Measurements from ENCODE around the gene DGKE.
A peak's percentile ranks its signal among the peaks of the same experiment; 100 is the strongest.

Gene DGKE

DNA sequence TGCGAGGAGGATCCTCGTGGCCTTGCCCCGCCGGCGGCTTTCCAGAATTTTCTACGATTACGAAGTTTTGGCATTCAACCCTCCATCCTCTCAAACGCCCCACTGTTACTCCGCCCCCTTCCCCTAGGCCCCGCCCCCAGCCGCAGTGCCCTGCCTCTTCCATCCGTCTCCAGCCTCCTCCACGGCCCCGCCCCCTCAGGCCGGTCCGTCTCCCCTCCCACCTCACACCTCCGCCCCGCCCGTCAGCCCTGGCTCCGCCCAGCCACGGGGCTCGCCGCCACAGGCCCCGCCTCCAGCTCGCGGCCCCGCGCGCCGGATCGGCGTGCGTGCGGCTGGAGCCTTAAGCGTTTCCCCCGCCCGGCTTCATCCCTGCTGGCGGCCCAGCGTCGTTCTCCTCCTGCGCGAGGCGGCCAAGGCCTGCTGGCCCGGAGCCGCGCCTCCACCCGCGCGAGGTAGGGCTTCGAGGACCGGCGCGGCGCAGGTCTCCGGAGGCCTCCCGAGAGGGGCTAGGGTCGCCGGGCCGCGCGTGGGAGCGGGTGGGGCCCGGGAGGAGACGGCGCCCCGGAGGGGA, at the start of gene DGKE, which contains the start of gene C17orf67:
Gene DGKE, plus strand, starts transcription at position 343 of the 571 bp plus-strand sequence. CDS start 645 bp downstream, outside the sequence.
Gene C17orf67, minus strand, starts transcription at position 112 of the 571 bp plus-strand sequence. CDS start 18,110 bp downstream, outside the sequence.
- no peak for TF ChIP-seq CTCF (IDR thresholded peaks at IDR 0.05; ENCODE audit: low read depth, low read length, missing control alignments)
- H3K4me3 ChIP-seq (replicated peaks; ENCODE audit: low read depth, low read length), result peak within 1 kb of the TSS; percentile 69
- DNase-seq (ENCODE audit: extremely low read depth, low read depth), result peak; percentile 70

DNA sequence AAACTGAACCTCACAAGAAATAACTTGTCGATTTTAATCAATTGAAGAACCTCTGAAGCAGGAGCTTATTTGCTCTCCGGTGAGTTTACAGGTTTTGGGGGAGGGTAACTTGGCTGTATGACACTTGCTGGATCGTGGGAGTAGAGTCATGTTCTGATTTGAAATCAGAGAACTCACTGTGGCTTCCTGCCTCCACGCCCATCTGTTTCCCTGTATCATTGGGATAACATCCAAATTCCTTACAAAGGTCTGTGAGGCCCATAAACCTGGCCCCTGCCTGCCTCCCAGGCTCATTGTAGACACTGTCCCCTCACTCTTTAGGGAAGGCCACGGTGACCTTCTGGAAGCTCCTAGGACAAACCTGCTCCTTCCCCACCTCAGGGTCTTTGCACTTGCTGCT, 48.5 kb upstream of the DGKE start:
- DNase-seq (ENCODE audit: extremely low read depth, low read depth), result no peak
- no peak overlapping the region for H3K4me3 ChIP-seq (replicated peaks; ENCODE audit: low read depth, low read length)
- TF ChIP-seq CTCF (IDR thresholded peaks at IDR 0.05; ENCODE audit: low read depth, low read length, missing control alignments), result no peak

DNA sequence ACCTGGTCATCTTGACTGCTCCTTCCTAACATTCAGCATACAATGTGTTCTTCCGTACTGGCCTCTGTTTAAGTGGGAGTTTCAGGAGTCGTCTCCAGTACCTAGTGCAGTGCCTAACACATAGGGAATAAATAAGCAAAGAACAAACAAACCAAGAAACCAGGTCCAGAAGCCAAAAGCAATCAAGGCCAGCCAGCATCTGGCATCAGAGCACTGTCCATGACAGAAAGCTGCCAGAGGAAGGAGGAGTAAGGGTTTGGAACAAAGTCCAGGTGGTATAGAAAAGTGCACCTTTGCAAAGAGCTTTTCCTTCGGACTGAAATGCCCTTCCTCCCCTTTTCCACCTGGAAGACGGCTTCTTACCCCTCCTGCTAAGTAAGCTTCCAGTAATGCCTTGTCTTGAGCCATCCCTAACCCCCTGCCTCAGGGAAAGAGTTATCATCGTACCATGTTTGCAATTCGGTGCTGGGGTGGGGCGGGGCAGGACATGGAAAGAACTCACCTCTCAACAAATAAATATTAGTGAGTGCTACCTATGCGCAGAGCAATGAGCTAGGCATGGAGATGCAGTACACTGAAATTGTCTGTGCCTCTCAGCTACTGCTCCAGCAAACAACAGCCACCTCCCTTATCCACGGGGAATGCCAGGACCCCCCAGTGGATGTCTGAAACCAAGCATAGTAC, 47.8 kb upstream of the DGKE start:
- no peak overlapping the region for H3K4me3 ChIP-seq (replicated peaks; ENCODE audit: low read depth, low read length)
- TF ChIP-seq CTCF (IDR thresholded peaks at IDR 0.05; ENCODE audit: low read depth, low read length, missing control alignments), result no peak
- no peak for DNase-seq (ENCODE audit: extremely low read depth, low read depth)

- no peak overlapping the region for H3K4me3 ChIP-seq (replicated peaks; ENCODE audit: low read depth, low read length)
- TF ChIP-seq CTCF (IDR thresholded peaks at IDR 0.05; ENCODE audit: low read depth, low read length, missing control alignments), result no peak
- DNase-seq (ENCODE audit: extremely low read depth, low read depth), result peak; percentile 90
These were observed 46.9 kb upstream of the DGKE start for GRCh38 chr17:56786989-56787482.

DNA sequence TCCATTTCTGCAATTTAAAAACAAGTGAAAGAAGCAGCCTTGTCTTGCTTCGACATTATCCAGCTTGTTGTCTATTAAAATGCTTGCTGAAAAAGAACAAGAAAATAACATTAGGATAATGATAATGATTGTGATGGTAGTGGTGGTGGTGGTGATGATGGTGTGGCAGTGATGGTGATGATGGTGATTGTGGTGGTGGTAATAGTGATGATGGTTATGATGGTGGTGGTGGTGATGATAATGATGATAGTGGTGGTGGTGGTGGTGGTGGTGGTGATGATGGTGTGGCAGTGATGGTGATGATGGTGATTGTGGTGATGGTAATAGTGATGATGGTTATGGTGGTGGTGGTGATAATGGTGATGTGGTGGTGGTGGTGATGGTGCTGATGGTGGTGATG, 41.7 kb upstream of the DGKE start:
- no peak overlapping the region for H3K4me3 ChIP-seq (replicated peaks; ENCODE audit: low read depth, low read length)
- no peak for TF ChIP-seq CTCF (IDR thresholded peaks at IDR 0.05; ENCODE audit: low read depth, low read length, missing control alignments)
- no peak for DNase-seq (ENCODE audit: extremely low read depth, low read depth)

- no peak for TF ChIP-seq CTCF (IDR thresholded peaks at IDR 0.05; ENCODE audit: low read depth, low read length, missing control alignments)
- DNase-seq (ENCODE audit: extremely low read depth, low read depth), result no peak
- no peak overlapping the region for H3K4me3 ChIP-seq (replicated peaks; ENCODE audit: low read depth, low read length)
These were observed 40.4 kb upstream of the DGKE start for GRCh38 chr17:56793531-56793930.
